ENCODE measurements around the gene ADPRHL1.

ADPRHL1 gene

GRCh38 chr13:113495494-113496210 is 42.4 kb upstream of the ADPRHL1 start:
- DNase-seq (ENCODE audit: low read depth), result no peak
- TF ChIP-seq CTCF (IDR thresholded peaks at IDR 0.05; ENCODE audit: control insufficient read depth, extremely low read depth, insufficient read depth), result no peak
- no peak overlapping the region for H3K4me3 ChIP-seq (ENCODE audit: low read depth, low read length)

GRCh38 chr13:113493315-113493951 is 40.1 kb upstream of the ADPRHL1 start:
- DNase-seq (ENCODE audit: low read depth), result peak; percentile 92
- TF ChIP-seq CTCF (IDR thresholded peaks at IDR 0.05; ENCODE audit: control insufficient read depth, extremely low read depth, insufficient read depth), result no peak
- H3K4me3 ChIP-seq (ENCODE audit: low read depth, low read length), result peak overlapping the region; percentile 45

GRCh38 chr13:113491982-113492381 is 38.7 kb upstream of the ADPRHL1 start:
- peak overlapping the region; percentile 82 for H3K4me3 ChIP-seq (ENCODE audit: low read depth, low read length)
- TF ChIP-seq CTCF (IDR thresholded peaks at IDR 0.05; ENCODE audit: control insufficient read depth, extremely low read depth, insufficient read depth), result no peak
- DNase-seq (ENCODE audit: low read depth), result no peak

GRCh38 chr13:113491418-113491883 is 38.2 kb upstream of the ADPRHL1 start:
- no peak for TF ChIP-seq CTCF (IDR thresholded peaks at IDR 0.05; ENCODE audit: control insufficient read depth, extremely low read depth, insufficient read depth)
- DNase-seq (ENCODE audit: low read depth), result no peak
- peak overlapping the region; percentile 82 for H3K4me3 ChIP-seq (ENCODE audit: low read depth, low read length)

GRCh38 chr13:113490496-113491417 is 37.5 kb upstream of the ADPRHL1 start, which contains the start of gene DCUN1D2:
Gene DCUN1D2 (minus strand): TSS chr13:113490711. CDS start chr13:113490669, 42 bp downstream.
- no peak for TF ChIP-seq CTCF (IDR thresholded peaks at IDR 0.05; ENCODE audit: control insufficient read depth, extremely low read depth, insufficient read depth)

GRCh38 chr13:113489549-113490495 is 36.5 kb upstream of the ADPRHL1 start:
- DNase-seq (ENCODE audit: low read depth), result no peak
- TF ChIP-seq CTCF (IDR thresholded peaks at IDR 0.05; ENCODE audit: control insufficient read depth, extremely low read depth, insufficient read depth), result no peak
- H3K4me3 ChIP-seq (ENCODE audit: low read depth, low read length), result peak overlapping the region; percentile 82

More at GRCh38 chr13:113490496-113491417, 37.5 kb upstream of the ADPRHL1 start, which contains the start of gene DCUN1D2:
- DNase-seq (ENCODE audit: low read depth), result peak; percentile 72
- peak within 1 kb of the TSS; percentile 82 for H3K4me3 ChIP-seq (ENCODE audit: low read depth, low read length)

Data from LNCaP clone FGC (cell line).